Kidney tubule cell (primary cell): Measurements from ENCODE around the gene CSNK2A1.
"Not testable (repeated sequence)": the region's sequence is repeated elsewhere in the genome, so short reads cannot be mapped to it uniquely, and the experiment has no call there.

Source experiments
- DNase-seq: peaks from one replicate; pipeline ENCODE4 v3.0.0-alpha.2; 2018; ENCODE audit warnings: low spot score

Gene CSNK2A1

GRCh38 chr20:533526-533925 lies 10.1 kb downstream of the CSNK2A1 start:
- no peak for DNase-seq

DNA sequence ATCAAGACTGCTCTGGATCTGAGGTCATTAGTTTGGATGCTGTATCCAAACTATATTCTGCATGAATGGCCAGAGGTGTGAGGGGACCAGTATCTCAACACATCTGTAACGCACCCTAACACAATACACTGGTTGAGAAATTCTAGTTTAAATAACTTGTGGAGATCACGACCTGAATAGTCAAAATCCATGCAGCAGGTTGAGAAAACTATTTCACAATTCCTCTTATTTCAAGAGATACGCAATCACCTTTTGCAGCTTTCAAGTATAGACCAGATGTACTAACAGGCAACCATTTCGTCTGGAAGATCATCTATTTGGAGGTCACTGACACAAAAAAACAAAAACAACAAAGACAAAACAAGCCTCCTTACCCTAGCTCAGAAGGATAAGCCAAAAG lies 11.1 kb downstream of the CSNK2A1 start:
- no peak for DNase-seq

GRCh38 chr20:531608-532007 lies 12.0 kb downstream of the CSNK2A1 start:
- peak; percentile 60 for DNase-seq

DNA sequence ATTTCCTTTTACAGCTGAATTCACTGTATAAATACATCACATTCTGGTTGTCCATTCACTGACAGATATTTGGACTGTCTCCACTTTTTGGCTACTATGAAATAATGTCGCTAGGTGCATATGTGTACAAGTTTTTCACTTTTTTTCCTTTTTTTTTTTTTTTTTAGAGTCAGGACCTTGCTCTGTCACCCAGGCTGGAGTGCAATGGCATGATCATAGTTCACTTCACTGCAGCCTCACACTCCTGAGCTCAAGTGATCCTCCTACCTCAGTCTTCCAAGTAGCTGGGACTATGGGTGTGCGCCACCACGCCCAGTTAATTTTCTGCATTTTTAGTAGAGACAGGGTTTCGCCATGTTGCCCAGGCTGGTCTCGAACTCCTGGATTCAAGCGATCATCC lies 13.3 kb downstream of the CSNK2A1 start:
- DNase-seq: no peak

DNA sequence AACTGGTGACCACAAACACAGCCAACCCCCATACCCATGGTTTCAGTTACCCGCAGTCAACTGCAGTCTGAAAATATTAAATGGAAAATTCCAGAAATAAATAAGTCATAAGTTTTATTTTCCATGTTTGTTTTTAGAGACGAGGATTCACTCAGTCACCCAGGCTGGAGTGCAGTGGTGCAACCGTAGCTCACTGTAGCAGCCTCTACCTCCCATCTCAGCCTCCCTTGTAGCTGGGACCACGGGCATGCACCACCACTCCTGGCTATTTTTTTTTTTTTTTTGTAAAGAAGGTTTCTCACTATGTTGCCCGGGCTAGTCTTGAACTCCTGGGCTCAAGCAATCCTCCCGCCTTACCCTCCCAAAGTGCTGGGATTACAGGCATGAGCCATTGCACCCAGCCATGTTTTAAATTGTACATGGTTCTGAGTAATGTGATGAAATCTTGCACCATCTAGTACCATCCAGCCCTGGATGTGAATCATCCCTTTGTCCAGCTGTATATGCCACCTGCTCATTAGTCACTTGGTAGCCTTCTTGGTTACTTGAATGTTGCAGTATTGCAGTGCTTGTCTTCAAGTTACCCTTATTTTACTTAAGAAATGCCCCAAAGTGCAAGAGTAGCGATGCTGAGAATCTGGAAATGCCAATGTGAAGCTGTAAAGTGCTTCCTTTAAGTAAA lies 14.5 kb downstream of the CSNK2A1 start:
- peak; percentile 92 for DNase-seq

- DNase-seq: no peak
Observed at GRCh38 chr20:527571-527886, 16.1 kb downstream of the CSNK2A1 start.

DNA sequence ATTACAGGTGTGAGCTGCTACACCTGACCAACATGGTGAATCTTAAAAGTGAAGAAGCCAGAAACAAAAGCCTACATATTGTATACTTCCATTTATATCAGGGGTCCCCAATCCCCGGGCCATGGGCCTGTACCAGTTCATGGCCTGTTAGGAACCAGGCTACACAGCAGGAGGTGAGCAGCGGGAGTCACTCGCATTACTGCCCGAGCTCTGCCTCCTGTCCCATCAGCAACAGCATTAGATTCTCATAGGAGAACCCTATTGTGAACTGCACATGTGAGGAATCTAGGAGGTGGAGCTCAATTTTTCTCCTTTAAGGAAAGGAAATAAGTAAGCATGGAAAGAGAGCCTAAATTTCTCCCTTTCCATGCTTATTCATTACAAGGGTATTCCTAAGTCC lies 21.7 kb downstream of the CSNK2A1 start:
- no peak for DNase-seq

DNA sequence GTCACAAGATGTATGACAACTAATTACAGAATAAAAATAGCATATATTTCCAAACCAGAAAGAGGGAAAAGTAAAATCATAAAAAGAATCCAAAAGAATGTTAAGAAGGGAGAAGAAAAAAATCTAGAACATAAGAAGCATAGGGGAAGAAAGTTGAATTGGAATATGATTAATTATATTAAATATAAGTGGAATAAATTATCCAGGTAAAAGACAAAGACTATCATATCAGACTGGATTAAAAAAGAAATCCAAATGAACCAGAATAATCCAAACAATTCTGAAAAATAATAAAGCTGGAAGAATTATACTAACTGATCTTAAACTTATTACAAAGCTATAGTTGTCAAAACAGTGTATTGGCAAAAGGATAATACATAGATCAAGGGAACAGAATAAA lies 23.6 kb downstream of the CSNK2A1 start:
- DNase-seq: no peak

DNA sequence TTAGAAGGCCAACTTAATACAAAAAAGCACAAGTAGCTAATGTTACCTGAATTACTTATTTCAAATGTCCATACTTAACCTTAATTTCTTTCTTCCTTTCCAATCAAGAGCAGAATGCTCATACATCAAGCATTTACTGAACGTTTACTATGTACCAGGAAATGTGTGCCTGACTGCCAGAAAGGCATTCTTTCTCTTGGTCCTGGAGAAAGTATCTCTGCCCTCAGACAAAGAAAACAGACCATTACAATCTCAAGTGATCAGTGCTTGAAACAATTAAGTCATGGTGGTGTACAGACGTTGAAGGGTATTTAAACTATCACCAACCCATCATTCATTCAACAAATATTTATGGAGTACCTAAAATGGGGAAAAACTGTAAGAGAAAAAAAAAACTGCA lies 26.4 kb downstream of the CSNK2A1 start:
- DNase-seq: no peak

GRCh38 chr20:516799-517198 lies 26.8 kb downstream of the CSNK2A1 start:
- no peak for DNase-seq

DNA sequence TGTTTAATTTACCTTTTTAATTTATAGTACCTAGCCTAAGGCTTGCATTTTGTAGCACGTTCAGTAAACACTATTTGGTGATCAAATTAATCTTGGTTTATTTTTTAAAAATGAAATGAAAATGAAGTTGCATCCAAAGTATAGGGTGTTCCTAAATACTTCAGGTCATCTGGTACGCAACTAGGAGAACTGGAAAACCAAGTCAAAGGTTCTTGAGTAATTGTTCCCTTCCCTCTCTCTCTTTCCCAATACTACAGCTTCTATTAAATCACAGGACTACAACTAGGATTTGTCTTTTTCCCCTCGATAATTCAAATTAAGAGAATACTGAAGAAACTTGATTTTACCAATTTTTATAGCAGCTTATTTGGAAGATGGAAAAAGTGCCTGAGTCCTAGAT lies 27.9 kb downstream of the CSNK2A1 start:
- no peak for DNase-seq

- DNase-seq: no peak
Observed at GRCh38 chr20:513429-513828, 30.2 kb downstream of the CSNK2A1 start.

GRCh38 chr20:510328-511057 lies 33.1 kb downstream of the CSNK2A1 start:
- DNase-seq: not testable (repeated sequence)

GRCh38 chr20:508364-508787 lies 35.2 kb downstream of the CSNK2A1 start:
- not testable (repeated sequence) for DNase-seq

GRCh38 chr20:507761-508332 lies 35.7 kb downstream of the CSNK2A1 start:
- DNase-seq: no peak

DNA sequence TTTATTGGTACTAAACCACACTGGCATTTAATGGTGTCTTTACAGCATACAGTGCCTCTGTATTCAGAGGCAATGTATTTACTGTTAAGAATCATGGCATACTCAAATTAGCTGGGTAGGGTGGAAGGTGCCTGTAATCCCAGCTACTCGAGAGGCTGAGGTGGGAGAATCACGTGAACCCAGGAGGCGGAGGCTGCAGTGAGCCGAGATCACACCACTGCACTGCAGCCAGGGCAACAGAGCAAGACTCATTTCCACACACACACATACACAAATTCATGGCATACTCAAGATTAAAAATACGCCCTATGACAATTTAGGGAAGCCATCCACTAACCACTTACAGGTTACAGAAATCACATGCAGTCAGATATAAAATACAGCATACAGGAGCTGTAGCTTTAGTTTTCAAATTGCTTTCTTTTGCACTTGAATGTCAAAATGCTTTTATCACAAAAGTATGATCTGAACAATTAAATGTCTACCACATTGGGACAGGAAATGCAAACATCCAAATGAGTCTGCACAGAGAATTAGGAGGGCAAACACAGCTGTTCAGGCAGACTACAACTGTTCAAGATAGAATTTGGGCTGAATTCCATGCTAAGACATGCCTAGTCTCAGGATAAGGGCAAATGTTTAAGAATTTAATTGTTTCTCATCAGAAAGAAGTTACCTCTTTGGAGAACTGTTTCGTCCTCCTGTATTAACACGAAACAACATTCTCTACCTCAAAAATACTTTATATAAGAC lies 36.4 kb downstream of the CSNK2A1 start:
- no peak for DNase-seq

- no peak for DNase-seq
Observed at GRCh38 chr20:504632-505075, 38.9 kb downstream of the CSNK2A1 start.

GRCh38 chr20:503048-503737 lies 40.4 kb downstream of the CSNK2A1 start:
- no peak for DNase-seq

DNA sequence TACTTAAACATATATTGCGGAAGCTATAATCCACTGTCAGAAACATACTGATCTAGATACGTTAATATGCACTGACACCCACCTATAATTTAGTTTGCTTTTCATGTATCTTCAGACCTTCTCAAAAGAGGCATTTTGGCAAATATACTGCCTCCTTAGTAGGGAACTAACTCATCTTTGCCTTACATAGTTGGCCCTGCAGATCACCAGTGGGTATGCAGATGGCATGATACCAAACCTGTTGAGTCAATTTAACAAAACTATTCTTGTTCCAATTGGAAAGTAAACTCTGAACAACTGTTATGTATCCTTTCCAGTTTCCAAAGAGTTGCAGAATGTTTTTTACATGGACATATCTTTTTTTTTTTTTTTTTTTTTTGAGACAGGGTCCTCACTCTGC lies 45.6 kb downstream of the CSNK2A1 start:
- DNase-seq: no peak

- DNase-seq: no peak
Observed at GRCh38 chr20:496126-496696, 47.4 kb downstream of the CSNK2A1 start.

DNA sequence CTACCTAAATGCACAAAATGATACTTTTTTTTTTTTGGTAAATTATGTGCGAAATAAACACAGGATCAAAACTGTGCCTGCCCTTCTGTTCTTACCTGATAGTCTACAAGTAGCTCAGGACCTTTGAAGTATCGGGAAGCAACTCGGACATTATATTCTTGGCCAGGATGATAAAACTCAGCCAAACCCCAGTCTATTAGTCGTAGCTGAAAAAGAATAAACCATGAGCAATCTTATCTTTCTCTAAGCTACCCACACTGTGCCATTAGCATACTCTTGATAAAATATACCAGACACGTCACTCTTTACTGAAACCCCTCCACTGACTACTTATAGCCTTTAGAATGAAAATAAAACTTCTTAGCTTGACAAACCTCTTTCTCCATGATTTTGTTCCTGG lies 51.4 kb downstream of the CSNK2A1 start:
- DNase-seq: no peak

- no peak for DNase-seq
Observed at GRCh38 chr20:487655-488054, 55.9 kb downstream of the CSNK2A1 start.
